ENCODE data around the gene ZKSCAN5.

The ZKSCAN5 gene

GRCh38 chr7:99551334-99551733 is 46.9 kb downstream of the ZKSCAN5 start:
- H3F3A ChIP-seq (ENCODE audit: low read depth) = no peaks in the 10 kb centered on the region
- no peaks in the 10 kb centered on the region for H3K36me3 ChIP-seq (ENCODE audit: insufficient read depth, low read length)
- peak overlapping the region; percentile 94 for H2AFZ ChIP-seq (ENCODE audit: low read length)
- TF ChIP-seq EZH2phosphoT487 (IDR thresholded peaks at IDR 0.05; ENCODE audit: borderline replicate concordance) = no peak
- TF ChIP-seq, protein P1, sequence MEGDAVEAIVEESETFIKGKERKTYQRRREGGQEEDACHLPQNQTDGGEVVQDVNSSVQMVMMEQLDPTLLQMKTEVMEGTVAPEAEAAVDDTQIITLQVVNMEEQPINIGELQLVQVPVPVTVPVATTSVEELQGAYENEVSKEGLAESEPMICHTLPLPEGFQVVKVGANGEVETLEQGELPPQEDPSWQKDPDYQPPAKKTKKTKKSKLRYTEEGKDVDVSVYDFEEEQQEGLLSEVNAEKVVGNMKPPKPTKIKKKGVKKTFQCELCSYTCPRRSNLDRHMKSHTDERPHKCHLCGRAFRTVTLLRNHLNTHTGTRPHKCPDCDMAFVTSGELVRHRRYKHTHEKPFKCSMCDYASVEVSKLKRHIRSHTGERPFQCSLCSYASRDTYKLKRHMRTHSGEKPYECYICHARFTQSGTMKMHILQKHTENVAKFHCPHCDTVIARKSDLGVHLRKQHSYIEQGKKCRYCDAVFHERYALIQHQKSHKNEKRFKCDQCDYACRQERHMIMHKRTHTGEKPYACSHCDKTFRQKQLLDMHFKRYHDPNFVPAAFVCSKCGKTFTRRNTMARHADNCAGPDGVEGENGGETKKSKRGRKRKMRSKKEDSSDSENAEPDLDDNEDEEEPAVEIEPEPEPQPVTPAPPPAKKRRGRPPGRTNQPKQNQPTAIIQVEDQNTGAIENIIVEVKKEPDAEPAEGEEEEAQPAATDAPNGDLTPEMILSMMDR (conservative IDR thresholded peaks at IDR 0.05; ENCODE audit: low read length) = no peak
- H4K20me1 ChIP-seq (ENCODE audit: insufficient read depth, low read length, poor library complexity, severe bottlenecking) = no peaks in the 10 kb centered on the region
- peak overlapping the region; percentile 95 for H3K9ac ChIP-seq (ENCODE audit: low read depth, low read length, poor library complexity, severe bottlenecking)
- H3K79me2 ChIP-seq (ENCODE audit: insufficient read depth, low read length) = peaks cover 16% of the 10 kb centered on the region
- peak overlapping the region; percentile 93 for H3K4me2 ChIP-seq (ENCODE audit: low read depth, low read length, poor library complexity, severe bottlenecking)
- no peaks in the 10 kb centered on the region for H3K9me2 ChIP-seq (replicated peaks; ENCODE audit: low read depth, low read length)
- H3K4me1 ChIP-seq (ENCODE audit: insufficient read depth, low read length, poor library complexity, severe bottlenecking) = peaks cover 17% of the 10 kb centered on the region
- H3K27me3 ChIP-seq (ENCODE audit: insufficient read depth, low read length, poor library complexity, severe bottlenecking) = no peaks in the 10 kb centered on the region
- H3K9me3 ChIP-seq (ENCODE audit: insufficient read depth, low read depth, low read length) = no peaks in the 10 kb centered on the region
- peak overlapping the region; percentile 91 for H3K4me3 ChIP-seq (ENCODE audit: low read length, poor library complexity, severe bottlenecking)

DNA sequence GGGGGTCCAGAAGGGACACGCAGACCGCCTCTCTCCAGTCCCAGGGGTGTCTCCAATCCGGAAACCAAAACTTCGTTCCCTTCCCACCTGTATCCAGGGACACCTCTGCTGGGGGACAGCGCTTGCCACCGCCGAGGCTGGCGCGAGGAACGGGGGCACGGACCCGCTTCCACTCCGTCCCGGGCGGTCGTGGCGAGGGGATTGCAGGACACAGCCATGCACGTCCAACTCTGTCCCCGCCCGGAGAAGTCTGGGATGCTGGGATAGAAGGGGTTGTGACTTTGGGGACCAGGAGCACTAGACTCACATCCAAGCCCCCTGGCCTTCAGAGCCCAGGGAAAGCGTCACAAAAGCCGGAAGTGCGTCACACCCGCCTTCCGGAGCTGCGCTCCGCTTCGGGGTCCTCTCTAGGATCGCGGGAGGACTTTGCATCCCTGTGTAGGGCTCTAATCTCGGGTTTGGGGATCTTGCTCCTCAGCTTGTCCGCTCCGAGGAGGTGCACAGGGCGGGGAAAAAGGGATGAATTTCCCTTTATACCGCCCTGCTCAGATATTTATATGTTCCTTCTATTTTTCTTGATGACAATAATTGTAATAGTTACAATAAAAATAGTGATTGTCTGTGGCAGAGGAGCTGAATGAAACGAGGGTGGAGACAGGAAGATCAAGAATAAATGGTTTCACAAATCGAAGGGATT is 47.5 kb downstream of the ZKSCAN5 start, which contains the start of gene FAM200A:
TSS of gene FAM200A (minus strand) at position 348 of the 697 bp plus-strand sequence. CDS start 3,707 bp downstream, outside the sequence.
- Histone ChIP-seq H3K4me2 (ENCODE audit: low read depth, low read length, poor library complexity, severe bottlenecking) (peak within 1 kb of the TSS; percentile 93), H2AFZ (ENCODE audit: low read length) (peak within 1 kb of the TSS; percentile 94), H3K9ac (ENCODE audit: low read depth, low read length, poor library complexity, severe bottlenecking) (peak within 1 kb of the TSS; percentile 95), H4K20me1 (ENCODE audit: insufficient read depth, low read length, poor library complexity, severe bottlenecking) (no peaks in the 10 kb centered on the region), H3K27me3 (ENCODE audit: insufficient read depth, low read length, poor library complexity, severe bottlenecking) (no peaks in the 10 kb centered on the region), H3K4me3 (ENCODE audit: low read length, poor library complexity, severe bottlenecking) (peak within 1 kb of the TSS; percentile 91), H3K79me2 (ENCODE audit: insufficient read depth, low read length) (peaks cover 20% of the 10 kb centered on the region), H3K4me1 (ENCODE audit: insufficient read depth, low read length, poor library complexity, severe bottlenecking) (peaks cover 22% of the 10 kb centered on the region), H3K9me3 (ENCODE audit: insufficient read depth, low read depth, low read length) (no peaks in the 10 kb centered on the region), H3K9me2 (replicated peaks; ENCODE audit: low read depth, low read length) (no peaks in the 10 kb centered on the region), H3F3A (ENCODE audit: low read depth) (no peaks in the 10 kb centered on the region), H3K36me3 (ENCODE audit: insufficient read depth, low read length) (no peaks in the 10 kb centered on the region)
- TF ChIP-seq, protein P1 (conservative IDR thresholded peaks at IDR 0.05; ENCODE audit: low read length) = no peak
- no peak for TF ChIP-seq EZH2phosphoT487 (IDR thresholded peaks at IDR 0.05; ENCODE audit: borderline replicate concordance)

GRCh38 chr7:99553039-99553438 is 48.6 kb downstream of the ZKSCAN5 start:
- Histone ChIP-seq H3K79me2 (ENCODE audit: insufficient read depth, low read length) (peaks cover 31% of the 10 kb centered on the region), H3F3A (ENCODE audit: low read depth) (no peaks in the 10 kb centered on the region), H3K4me3 (ENCODE audit: low read length, poor library complexity, severe bottlenecking) (no peak overlapping the region), H3K9me3 (ENCODE audit: insufficient read depth, low read depth, low read length) (no peaks in the 10 kb centered on the region), H4K20me1 (ENCODE audit: insufficient read depth, low read length, poor library complexity, severe bottlenecking) (peaks cover 5% of the 10 kb centered on the region), H3K9me2 (replicated peaks; ENCODE audit: low read depth, low read length) (no peaks in the 10 kb centered on the region), H3K4me1 (ENCODE audit: insufficient read depth, low read length, poor library complexity, severe bottlenecking) (peaks cover 34% of the 10 kb centered on the region), H3K36me3 (ENCODE audit: insufficient read depth, low read length) (no peaks in the 10 kb centered on the region), H2AFZ (ENCODE audit: low read length) (no peak overlapping the region), H3K9ac (ENCODE audit: low read depth, low read length, poor library complexity, severe bottlenecking) (no peak overlapping the region), H3K4me2 (ENCODE audit: low read depth, low read length, poor library complexity, severe bottlenecking) (no peak overlapping the region), H3K27me3 (ENCODE audit: insufficient read depth, low read length, poor library complexity, severe bottlenecking) (no peaks in the 10 kb centered on the region)
- no peak for TF ChIP-seq EZH2phosphoT487 (IDR thresholded peaks at IDR 0.05; ENCODE audit: borderline replicate concordance)
- TF ChIP-seq, protein P1 (conservative IDR thresholded peaks at IDR 0.05; ENCODE audit: low read length) = no peak
